Astrocyte of the hippocampus (primary cell): ENCODE data around the gene DES.

Experiments
- DNase-seq: peaks from one replicate; pipeline ENCODE4 v3.0.0; 2011; ENCODE audit warnings: low read depth, low spot score

DES gene

DNA sequence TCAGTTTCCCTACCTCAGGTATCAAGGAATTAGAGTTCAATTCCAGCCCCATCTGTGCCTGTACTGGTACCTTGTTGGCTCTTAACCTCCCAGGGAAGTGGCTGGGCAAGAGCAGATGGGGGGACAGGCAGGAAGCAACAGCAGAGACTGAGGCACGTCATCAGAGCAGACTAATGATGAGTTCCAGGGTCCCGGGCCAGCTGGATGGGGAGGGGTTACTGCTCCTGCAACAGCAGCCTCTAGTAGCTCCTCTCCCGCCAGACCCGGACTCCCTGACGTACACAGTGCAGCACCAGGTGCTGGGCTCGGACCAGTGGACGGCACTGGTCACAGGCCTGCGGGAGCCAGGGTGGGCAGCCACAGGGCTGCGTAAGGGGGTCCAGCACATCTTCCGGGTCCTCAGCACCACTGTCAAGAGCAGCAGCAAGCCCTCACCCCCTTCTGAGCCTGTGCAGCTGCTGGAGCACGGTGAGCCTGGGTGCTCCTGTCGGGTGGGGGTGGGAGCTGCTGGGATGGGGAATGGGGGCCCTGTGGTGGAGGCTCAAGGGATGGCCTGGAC, 54.5 kb downstream of the DES start:
- no peak for DNase-seq

DNA sequence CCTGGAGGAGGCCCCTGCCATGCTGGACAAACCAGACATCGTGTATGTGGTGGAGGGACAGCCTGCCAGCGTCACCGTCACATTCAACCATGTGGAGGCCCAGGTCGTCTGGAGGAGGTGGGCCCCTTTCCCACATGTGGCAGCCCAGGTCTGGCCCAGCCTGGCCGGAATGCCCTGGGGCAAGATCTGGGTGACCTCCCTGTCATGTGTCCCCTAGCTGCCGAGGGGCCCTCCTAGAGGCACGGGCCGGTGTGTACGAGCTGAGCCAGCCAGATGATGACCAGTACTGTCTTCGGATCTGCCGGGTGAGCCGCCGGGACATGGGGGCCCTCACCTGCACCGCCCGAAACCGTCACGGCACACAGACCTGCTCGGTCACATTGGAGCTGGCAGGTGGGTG, 55.3 kb downstream of the DES start:
- DNase-seq = no peak

DNA sequence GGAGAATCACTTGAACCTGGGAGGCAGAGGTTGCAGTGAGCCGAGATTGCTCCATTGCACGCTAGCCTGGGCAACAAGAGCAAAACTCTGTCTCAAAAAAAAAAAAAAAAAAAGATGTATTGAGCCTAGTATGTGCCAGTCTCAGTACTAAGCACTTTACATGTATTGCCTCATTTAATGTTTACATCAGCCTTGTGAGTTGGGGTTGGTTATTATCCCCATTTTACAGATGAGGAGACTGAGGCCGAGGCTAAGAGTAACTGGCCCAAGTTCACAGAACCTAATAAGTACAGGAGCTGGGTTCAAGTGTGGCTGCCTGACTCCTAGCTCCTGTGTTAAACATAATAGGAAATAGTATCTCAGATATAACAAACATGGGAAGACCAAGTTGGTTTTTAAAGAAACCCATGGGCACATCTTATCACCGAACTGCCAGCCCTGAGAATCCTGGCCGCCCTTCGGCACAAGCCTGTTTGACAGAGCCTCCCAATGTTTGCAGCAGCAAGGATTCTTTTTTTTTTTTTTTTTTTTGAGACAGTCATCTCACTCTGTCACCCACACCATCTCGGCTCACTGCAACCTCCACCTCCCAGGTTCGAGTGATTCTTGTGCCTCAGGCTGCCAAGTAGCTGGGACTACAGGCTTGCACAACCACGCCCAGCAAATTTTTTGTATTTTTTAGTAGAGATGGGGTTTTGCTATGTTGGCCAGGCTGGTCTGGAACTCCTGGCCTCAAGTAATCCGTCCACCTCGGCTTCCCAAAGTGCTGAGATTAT, 56.3 kb downstream of the DES start:
- DNase-seq = no peak

DNA sequence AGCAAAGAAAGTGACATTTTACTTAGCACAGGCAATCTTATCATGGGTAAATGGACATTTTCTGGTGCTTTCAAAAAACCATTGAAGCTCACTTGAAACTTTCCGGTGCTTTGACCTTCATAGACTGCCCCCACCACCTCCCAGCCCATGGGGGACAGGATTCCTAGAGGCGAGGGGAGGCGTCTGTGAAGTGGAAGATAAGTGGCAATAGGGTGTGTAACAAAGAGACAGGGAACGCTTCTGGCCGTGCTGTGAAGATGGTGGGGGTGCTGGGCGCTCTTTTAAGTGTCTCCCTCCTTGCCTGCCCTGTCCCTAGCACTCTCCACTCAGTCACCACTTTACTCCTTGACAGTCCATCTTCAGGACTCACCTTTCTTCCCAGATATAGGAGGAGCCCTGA, 57.1 kb downstream of the DES start:
- no peak for DNase-seq

DNA sequence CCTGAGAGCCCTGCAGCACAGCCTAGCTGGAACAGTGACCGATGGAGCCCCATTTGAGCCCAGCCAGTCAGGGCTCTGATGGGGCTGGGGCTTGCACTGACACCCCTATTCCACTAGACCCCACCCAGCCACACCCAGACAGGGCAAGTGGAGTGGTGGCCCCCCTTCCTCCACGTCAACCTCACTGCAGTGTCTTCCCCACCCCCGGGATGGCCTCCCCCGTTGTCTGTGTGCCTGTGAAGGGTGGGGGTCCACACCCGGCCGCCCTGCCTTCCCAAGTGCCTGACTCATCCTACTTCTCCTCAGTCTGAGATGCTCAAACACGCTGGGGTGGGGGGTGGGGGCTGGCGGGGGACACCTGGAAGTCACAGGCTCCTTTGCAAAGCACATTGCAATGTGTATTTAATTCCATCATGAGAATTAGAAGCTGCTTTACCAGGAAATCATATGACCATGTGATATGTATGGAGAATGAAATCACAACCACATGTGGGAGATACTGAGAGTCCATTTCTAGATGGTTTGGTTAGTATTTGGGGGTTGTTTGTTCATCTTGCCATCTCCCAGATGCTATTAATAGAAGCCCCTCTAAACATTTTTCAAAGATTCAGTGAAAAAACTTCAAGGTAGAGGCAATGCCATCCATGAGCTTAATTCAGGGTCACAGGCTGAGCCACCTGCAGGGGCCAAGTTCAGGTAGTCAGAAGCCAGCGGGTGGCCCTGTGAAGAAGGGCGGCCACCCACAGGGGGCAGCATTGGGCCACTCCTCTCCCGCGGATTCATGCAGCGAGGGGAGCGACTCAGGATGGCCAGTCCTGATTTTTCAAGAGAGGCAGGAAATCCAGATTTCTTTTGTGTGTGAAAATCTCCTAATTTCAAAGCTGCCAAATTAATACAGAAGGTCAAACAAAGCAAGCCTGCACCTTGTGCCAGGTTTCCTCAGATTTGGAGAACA, 57.8 kb downstream of the DES start:
- DNase-seq = peak; percentile 81
